Retinal pigment epithelial cell (primary cell): ENCODE measurements around the gene HARS1.
A peak's percentile ranks its signal among the peaks of the same experiment; 100 is the strongest.
"Not testable (repeated sequence)": the region's sequence is repeated elsewhere in the genome, so short reads cannot be mapped to it uniquely, and the experiment has no call there.

Experiments
- DNase-seq: peaks from one replicate; pipeline ENCODE4 v3.0.0-alpha.2; 2010; ENCODE audit warnings: low read depth
- H3K4me3 ChIP-seq: 2 replicates; pipeline ENCODE4 v1.5.1; 2011; ENCODE audit warnings: mild to moderate bottlenecking, low read length, control low read depth, moderate library complexity
- CTCF ChIP-seq: conservative IDR thresholded peaks from 2 replicates; pipeline ENCODE4 v1.5.1; 2011; ENCODE audit warnings: low read depth, low read length, control low read depth, inconsistent platforms

Gene HARS1

GRCh38 chr5:140718266-140718592 lies 27.1 kb upstream of the HARS1 start:
- H3K4me3 ChIP-seq = peak overlapping the region; percentile 26
- no peak for DNase-seq
- TF ChIP-seq CTCF = no peak

- not testable (repeated sequence) for H3K4me3 ChIP-seq, DNase-seq
Measured at GRCh38 chr5:140716238-140716637, 25.1 kb upstream of the HARS1 start.

- no peak for TF ChIP-seq CTCF
Measured at GRCh38 chr5:140713562-140714094, 22.5 kb upstream of the HARS1 start.

GRCh38 chr5:140711794-140712193 lies 20.6 kb upstream of the HARS1 start:
- no peak overlapping the region for H3K4me3 ChIP-seq
- no peak for TF ChIP-seq CTCF
- DNase-seq = no peak

More at GRCh38 chr5:140713562-140714094, 22.5 kb upstream of the HARS1 start:
- no peak overlapping the region for H3K4me3 ChIP-seq
- no peak for DNase-seq

- TF ChIP-seq CTCF = no peak
- peak; percentile 92 for DNase-seq
- peak overlapping the region; percentile 77 for H3K4me3 ChIP-seq
Measured at GRCh38 chr5:140710899-140711552, 19.9 kb upstream of the HARS1 start.

- DNase-seq, H3K4me3 ChIP-seq: not testable (repeated sequence)
Measured at GRCh38 chr5:140708787-140709186, 17.6 kb upstream of the HARS1 start.

- no peak for DNase-seq
- H3K4me3 ChIP-seq = no peak overlapping the region
- TF ChIP-seq CTCF = no peak
Measured at GRCh38 chr5:140707812-140708211, 16.6 kb upstream of the HARS1 start.

- peak; percentile 96 for DNase-seq
- TF ChIP-seq CTCF = no peak
- peak within 1 kb of the TSS; percentile 93 for H3K4me3 ChIP-seq
Measured at GRCh38 chr5:140700177-140701144, 9.3 kb upstream of the HARS1 start, which contains the start of gene ZMAT2. ZMAT2 (plus strand) TSS chr5:140700447; CDS start chr5:140700461, 14 bp downstream.
